Measurements from ENCODE around the gene CALN1. TPM values are rescaled to one million over a fixed set of nuclear protein-coding genes. Genes with fewer than 3 reads are reported as not detected.

CALN1 gene
- total and polyA plus RNA-seq, 4 donors, result 0.14 to 0.84 (median 0.24) TPM

GRCh38 chr7:72106405-72106804, 305.7 kb downstream of the CALN1 start:
- H3K4me3 ChIP-seq (ENCODE audit: low read depth in 1 of 3, low read length in 3 of 3), result no peak overlapping the region
- no peaks in the 10 kb centered on the region for H3K4me1 ChIP-seq (ENCODE audit: control insufficient read depth in 4 of 4, insufficient read depth in 4 of 4, low read length in 3 of 4)
- H3K27ac ChIP-seq (ENCODE audit: low read depth in 1 of 2, low read length in 2 of 2), result no peak overlapping the region
- H3K9me3 ChIP-seq (ENCODE audit: control insufficient read depth in 4 of 4, low read length in 3 of 4), result peaks cover 3 to 16% (median 15%) of the 10 kb centered on the region in 4 donors
- WGBS, result 58% methylated on average over 1 of the region's 1 CpG
- DNase-seq (ENCODE audit: low spot score), result no peak
- H3K27me3 ChIP-seq (ENCODE audit: control insufficient read depth in 4 of 4, insufficient read depth in 4 of 4, low read length in 3 of 4), result no peaks in the 10 kb centered on the region
- no peak for TF ChIP-seq FOXA1 (IDR thresholded peaks at IDR 0.05)
- no peak overlapping the region for H3K9ac ChIP-seq (ENCODE audit: low read depth in 1 of 2, low read length in 2 of 2)
- H3K36me3 ChIP-seq (ENCODE audit: control insufficient read depth in 4 of 4, insufficient read depth in 3 of 4, low read depth in 1 of 4, low read length in 3 of 4), result no peaks in the 10 kb centered on the region

- Histone ChIP-seq H3K9ac (ENCODE audit: low read depth in 1 of 2, low read length in 2 of 2) (no peak overlapping the region), H3K27ac (ENCODE audit: low read depth in 1 of 2, low read length in 2 of 2) (no peak overlapping the region), H3K36me3 (ENCODE audit: control insufficient read depth in 4 of 4, insufficient read depth in 3 of 4, low read depth in 1 of 4, low read length in 3 of 4) (no peaks in the 10 kb centered on the region), H3K4me1 (ENCODE audit: control insufficient read depth in 4 of 4, insufficient read depth in 4 of 4, low read length in 3 of 4) (no peaks in the 10 kb centered on the region), H3K27me3 (ENCODE audit: control insufficient read depth in 4 of 4, insufficient read depth in 4 of 4, low read length in 3 of 4) (no peaks in the 10 kb centered on the region), H3K9me3 (ENCODE audit: control insufficient read depth in 4 of 4, low read length in 3 of 4) (peaks cover 0 to 2% (median 0%) of the 10 kb centered on the region in 4 donors), H3K4me3 (ENCODE audit: low read depth in 1 of 3, low read length in 3 of 3) (no peak overlapping the region)
- 66% methylated on average over 6 of the region's 6 CpGs for WGBS
- DNase-seq (ENCODE audit: low spot score), result no peak
- no peak for TF ChIP-seq MAX (IDR thresholded peaks at IDR 0.05)
- no peak for TF ChIP-seq EGR1 (IDR thresholded peaks at IDR 0.05; ENCODE audit: low read depth in 2 of 2)
- no peak for TF ChIP-seq ZBTB33 (IDR thresholded peaks at IDR 0.05)
These were observed 310.7 kb downstream of the CALN1 start for GRCh38 chr7:72101444-72101843.

GRCh38 chr7:72099784-72100183, 312.4 kb downstream of the CALN1 start:
- Histone ChIP-seq H3K9ac (ENCODE audit: low read depth in 1 of 2, low read length in 2 of 2) (no peak overlapping the region), H3K36me3 (ENCODE audit: control insufficient read depth in 4 of 4, insufficient read depth in 3 of 4, low read depth in 1 of 4, low read length in 3 of 4) (no peaks in the 10 kb centered on the region), H3K4me1 (ENCODE audit: control insufficient read depth in 4 of 4, insufficient read depth in 4 of 4, low read length in 3 of 4) (no peaks in the 10 kb centered on the region), H3K27ac (ENCODE audit: low read depth in 1 of 2, low read length in 2 of 2) (no peak overlapping the region), H3K27me3 (ENCODE audit: control insufficient read depth in 4 of 4, insufficient read depth in 4 of 4, low read length in 3 of 4) (no peaks in the 10 kb centered on the region), H3K4me3 (ENCODE audit: low read depth in 1 of 3, low read length in 3 of 3) (no peak overlapping the region), H3K9me3 (ENCODE audit: control insufficient read depth in 4 of 4, low read length in 3 of 4) (peaks cover 0 to 2% (median 0%) of the 10 kb centered on the region in 4 donors)
- DNase-seq (ENCODE audit: low spot score), result no peak
- no peak for TF ChIP-seq NR2F2 (IDR thresholded peaks at IDR 0.05)
- no peak for TF ChIP-seq REST (IDR thresholded peaks at IDR 0.05)
- TF ChIP-seq SP1 (IDR thresholded peaks at IDR 0.05), result no peak
- TF ChIP-seq FOXA1 (IDR thresholded peaks at IDR 0.05), result no peak
- TF ChIP-seq ATF3 (IDR thresholded peaks at IDR 0.05), result no peak
- no peak for TF ChIP-seq GABPA (IDR thresholded peaks at IDR 0.05 in 1 of 2, conservative IDR thresholded peaks at IDR 0.05 in 1 of 2)
- TF ChIP-seq CTCF (IDR thresholded peaks at IDR 0.05; ENCODE audit: low read depth, low read length, missing input control), result no peak
- TF ChIP-seq TAF1 (conservative IDR thresholded peaks at IDR 0.05), result no peak
- no peak for TF ChIP-seq YY1 (IDR thresholded peaks at IDR 0.05)
- TF ChIP-seq ZBTB33 (IDR thresholded peaks at IDR 0.05), result no peak
- no peak for TF ChIP-seq HNF4G (IDR thresholded peaks at IDR 0.05)
- no peak for TF ChIP-seq RAD21 (IDR thresholded peaks at IDR 0.05)
- no peak for TF ChIP-seq EGR1 (IDR thresholded peaks at IDR 0.05; ENCODE audit: low read depth in 2 of 2)
- TF ChIP-seq FOXA2 (IDR thresholded peaks at IDR 0.05), result no peak
- no peak for TF ChIP-seq HNF4A (conservative IDR thresholded peaks at IDR 0.05)
- no peak for TF ChIP-seq RXRA (IDR thresholded peaks at IDR 0.05)
- no peak for TF ChIP-seq MAX (IDR thresholded peaks at IDR 0.05)
- WGBS, result 83% methylated on average over 6 of the region's 6 CpGs

Data from liver (tissue), 9 donors.